Ovary (tissue), 3 donors: ENCODE measurements around the gene AMPH.

Source experiments
- CTCF ChIP-seq, 3 donors: fragments of 450-650 bp in 2 of 3; fragments of 200-600 bp in 1 of 3; IDR thresholded peaks; one replicate each; pipeline versions ENCODE4 v1.5.1 to v1.8.0; 2016 to 2022; ENCODE audit warnings: antibody characterized with exemption in 3 of 3, mild to moderate bottlenecking in 1 of 3
- EP300 ChIP-seq: sonication (generic); formaldehyde crosslinking; IDR thresholded peaks from one replicate; pipeline ENCODE4 v1.6.1; 2017; ENCODE audit warnings: antibody characterized with exemption
- POLR2A ChIP-seq: fragments of 450-650 bp; IDR thresholded peaks from one replicate; pipeline ENCODE4 v1.6.1; 2017; ENCODE audit warnings: antibody characterized with exemption, mild to moderate bottlenecking, moderate library complexity
- donor health status: DM: no; HTN: no; CAD: no.

- TF ChIP-seq POLR2A = no peak
- TF ChIP-seq CTCF (IDR thresholded peaks at IDR 0.05) = no peak
- TF ChIP-seq EP300 = no peak
Observed at GRCh38 chr7:38615665-38616064, 15.5 kb downstream of the AMPH start.
